ENCODE results near the gene TMEM242.
"Not testable (repeated sequence)": the region's sequence is repeated elsewhere in the genome, so short reads cannot be mapped to it uniquely, and the experiment has no call there.

Gene TMEM242

GRCh38 chr6:157323255-157323965 lies at the start of gene TMEM242:
TSS of gene TMEM242 (minus strand) at chr6:157323519. CDS start at chr6:157323499, 20 bp downstream.
- DNase-seq (ENCODE audit: low read depth in 2 of 2): peak; percentile 78 to 80

DNA sequence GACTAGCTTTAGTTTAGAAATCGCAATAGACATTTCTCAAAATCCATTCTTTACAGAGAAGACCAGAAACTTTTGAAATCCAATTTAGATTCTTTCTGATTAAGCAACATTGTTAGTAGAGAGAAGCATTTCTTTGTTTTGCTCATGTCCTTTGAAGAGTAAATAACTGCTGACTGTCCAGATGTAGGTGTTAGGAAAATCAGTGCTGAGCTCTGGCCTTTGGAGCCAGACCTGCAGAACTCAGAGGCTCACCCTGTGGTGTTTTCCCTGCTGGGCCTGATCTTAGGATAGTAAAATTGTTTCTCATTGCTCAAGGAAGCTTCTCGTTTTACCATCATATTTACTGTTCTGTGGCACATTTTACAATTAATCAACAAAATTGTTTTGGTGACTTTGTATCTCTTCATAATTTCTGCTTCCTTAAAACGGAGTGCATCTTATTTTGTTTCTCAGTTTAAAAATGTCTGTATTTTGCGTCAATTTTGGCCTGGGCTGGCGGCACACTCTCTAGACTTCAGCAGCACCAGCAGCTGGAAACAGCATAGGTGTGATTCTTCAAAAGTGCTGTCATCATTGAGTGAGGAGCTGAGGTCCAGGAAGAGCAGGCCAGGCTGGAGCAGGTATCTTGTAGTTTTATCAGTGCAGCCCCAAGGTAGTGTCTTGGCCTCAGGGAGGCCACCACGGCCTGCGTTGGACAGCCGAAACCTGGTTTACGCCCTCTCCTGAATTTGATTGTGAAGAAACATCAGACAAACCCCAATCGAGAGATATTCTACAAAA lies 49.4 kb upstream of the TMEM242 start:
- DNase-seq (ENCODE audit: low read depth in 2 of 2): no peak

DNA sequence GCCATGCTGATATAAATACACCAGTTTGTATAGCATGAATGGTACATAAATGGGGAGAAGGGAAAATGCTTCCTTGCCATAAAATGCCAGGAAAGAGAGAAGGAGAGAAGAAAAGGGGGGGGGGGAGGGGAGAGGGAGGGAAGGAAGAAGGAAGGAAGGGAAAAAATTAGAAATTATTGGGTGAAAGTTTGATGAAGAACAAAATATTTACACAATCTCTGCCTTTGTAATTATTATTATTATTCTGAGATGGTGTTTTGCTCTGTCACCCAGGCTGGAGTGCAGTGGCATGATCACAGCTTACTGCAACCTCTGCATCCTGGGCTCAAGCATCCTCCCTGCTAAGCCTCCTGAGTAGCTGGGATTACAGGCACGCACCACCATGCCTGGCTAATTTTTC lies 47.4 kb upstream of the TMEM242 start:
- DNase-seq (ENCODE audit: low read depth in 2 of 2): no peak

- no peak for DNase-seq (ENCODE audit: low read depth in 2 of 2)
Measured at GRCh38 chr6:157368359-157369049, 45.2 kb upstream of the TMEM242 start.

- no peak for DNase-seq (ENCODE audit: low read depth in 2 of 2)
Measured at GRCh38 chr6:157366648-157367047, 43.3 kb upstream of the TMEM242 start.

DNA sequence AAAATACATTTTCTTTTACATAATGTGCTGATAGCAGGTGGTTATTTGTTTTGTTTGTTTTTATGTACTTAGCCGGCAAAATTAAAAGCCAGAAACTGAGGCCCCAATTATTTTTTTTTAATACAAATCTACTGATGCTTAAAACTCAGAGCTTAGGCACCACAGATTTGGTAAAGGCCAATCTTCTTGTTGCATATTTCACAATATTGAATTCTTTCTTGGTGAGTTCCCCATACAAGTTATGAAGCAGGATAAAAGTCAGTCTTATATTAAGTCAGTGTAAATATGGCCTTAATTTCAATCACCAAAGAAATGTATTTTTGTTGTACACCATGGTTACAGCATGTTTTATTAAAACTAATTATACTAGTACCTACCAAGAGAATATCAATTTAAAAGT lies 41.4 kb upstream of the TMEM242 start:
- DNase-seq (ENCODE audit: low read depth in 2 of 2): no peak

- DNase-seq (ENCODE audit: low read depth in 2 of 2): no peak
Measured at GRCh38 chr6:157361886-157362285, 38.6 kb upstream of the TMEM242 start.

DNA sequence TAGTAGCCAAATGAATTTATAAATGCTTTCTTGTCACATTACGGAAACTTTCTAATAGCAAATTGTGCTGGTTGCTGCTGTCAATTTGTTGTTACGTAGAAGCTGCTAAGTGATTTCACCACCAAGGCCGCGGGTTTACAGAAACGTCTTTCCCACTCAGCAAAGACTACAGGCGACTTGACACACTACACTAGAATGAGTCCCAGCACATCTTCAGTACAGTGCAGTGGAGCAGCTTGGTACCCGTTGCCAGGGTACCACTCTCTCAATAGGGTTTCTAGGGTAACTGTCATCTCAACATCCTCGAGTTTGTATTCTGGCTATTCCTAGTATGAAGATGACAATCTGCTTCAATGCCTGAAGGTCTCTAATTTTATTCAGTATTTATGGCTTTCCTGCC lies 35.0 kb upstream of the TMEM242 start:
- DNase-seq (ENCODE audit: low read depth in 2 of 2): no peak

DNA sequence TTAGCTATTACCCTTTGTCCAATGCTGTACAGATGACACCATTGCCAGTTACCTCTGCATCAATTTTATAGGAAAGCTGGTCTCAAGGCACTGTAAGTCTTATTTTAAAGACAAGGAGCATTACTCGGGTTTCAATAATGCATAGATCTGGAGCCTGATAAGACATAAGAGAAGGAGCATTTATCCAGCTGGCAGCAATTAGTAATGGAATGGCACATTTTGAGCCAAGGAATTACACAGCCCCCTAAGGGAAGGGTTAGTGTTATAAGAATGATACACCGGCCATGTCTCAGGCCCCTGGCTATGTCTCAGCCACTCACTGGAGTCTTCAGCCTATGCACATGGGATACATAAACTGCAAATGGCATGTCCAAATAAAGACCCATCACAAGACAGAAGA lies 23.1 kb upstream of the TMEM242 start:
- no peak for DNase-seq (ENCODE audit: low read depth in 2 of 2)

DNA sequence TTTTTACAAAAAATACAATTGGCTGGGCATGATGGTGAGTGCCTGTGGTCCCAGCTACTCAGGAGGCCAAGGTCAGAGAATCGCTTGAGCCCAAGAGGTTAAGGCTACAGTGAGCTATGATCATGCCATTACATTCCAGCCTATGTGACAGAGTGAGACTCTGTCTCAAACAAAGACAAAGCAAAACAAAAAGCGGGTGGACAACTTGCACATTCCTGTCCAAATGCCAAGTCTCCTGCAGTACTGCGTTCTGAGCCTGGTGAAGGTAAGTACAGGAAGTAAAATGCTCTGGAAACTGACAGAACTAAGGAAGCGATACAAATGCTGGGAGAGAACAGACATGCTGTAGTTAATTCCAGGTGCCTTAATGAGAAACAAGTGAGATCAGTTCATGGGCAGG lies 20.4 kb upstream of the TMEM242 start:
- DNase-seq (ENCODE audit: low read depth in 2 of 2): no peak

GRCh38 chr6:157339432-157339831 lies 16.1 kb upstream of the TMEM242 start:
- no peak for DNase-seq (ENCODE audit: low read depth in 2 of 2)

DNA sequence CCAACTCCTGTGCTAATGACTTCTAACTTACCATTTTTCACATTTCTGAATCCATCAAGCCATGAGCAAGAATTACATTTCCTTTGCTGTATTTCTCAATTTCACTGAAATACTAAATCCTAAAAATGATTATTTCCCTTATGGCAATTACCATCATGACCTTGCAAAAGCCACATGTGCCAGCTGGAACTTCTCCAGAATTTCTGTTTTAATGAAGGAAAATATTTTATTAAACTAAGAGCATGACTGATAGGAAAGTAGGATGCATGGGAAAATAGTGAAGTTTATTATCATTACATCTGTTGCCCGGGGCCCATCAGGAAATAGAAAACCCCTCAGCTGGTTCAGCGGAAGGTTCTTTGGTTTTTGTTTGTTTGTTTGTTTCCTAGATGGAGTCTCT lies 14.4 kb upstream of the TMEM242 start:
- no peak for DNase-seq (ENCODE audit: low read depth in 2 of 2)

- DNase-seq (ENCODE audit: low read depth in 2 of 2): not testable (repeated sequence)
Measured at GRCh38 chr6:157337276-157337675, 14.0 kb upstream of the TMEM242 start.

- no peak for DNase-seq (ENCODE audit: low read depth in 2 of 2)
Measured at GRCh38 chr6:157335829-157336228, 12.5 kb upstream of the TMEM242 start.

DNA sequence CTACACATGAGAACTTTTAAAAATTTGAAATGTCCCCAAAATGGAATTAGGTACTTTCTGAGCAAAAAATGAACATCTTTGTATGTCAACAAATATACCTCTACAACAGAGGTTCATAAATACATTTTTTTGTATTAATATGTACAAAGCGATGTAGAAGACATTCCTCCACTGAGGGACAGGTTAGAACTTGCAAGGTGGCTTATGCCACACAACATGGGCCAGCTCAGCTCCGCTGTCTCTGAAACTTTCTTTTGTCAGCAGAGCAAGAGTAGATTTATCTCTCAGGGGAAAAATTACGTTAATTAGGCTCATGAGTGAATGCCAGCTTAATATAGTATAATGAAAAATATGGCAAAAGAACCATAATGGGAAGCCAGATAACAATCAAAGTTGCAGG lies 10.6 kb upstream of the TMEM242 start:
- no peak for DNase-seq (ENCODE audit: low read depth in 2 of 2)

DNA sequence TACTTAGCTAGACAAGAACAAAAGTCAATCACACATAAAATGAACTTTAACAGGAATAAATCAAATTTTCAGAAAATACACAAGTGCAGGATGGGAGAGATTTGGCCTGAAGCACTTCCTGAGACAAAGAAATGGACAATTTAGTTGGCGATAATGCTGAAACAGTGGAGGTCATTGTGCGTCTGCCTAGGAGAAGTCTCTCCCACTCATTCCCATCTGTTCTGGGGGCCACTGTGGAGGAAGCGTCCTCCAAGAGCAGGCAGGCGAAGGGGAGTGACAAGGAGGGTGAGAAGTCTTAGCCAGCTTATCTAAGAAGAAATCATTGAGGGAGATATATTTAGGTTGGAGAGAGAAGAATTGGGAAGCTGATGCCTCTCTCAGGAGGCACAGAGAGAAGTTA lies 10.2 kb upstream of the TMEM242 start:
- no peak for DNase-seq (ENCODE audit: low read depth in 2 of 2)

- no peak for DNase-seq (ENCODE audit: low read depth in 2 of 2)
Measured at GRCh38 chr6:157332813-157333212, 9.5 kb upstream of the TMEM242 start.

DNA sequence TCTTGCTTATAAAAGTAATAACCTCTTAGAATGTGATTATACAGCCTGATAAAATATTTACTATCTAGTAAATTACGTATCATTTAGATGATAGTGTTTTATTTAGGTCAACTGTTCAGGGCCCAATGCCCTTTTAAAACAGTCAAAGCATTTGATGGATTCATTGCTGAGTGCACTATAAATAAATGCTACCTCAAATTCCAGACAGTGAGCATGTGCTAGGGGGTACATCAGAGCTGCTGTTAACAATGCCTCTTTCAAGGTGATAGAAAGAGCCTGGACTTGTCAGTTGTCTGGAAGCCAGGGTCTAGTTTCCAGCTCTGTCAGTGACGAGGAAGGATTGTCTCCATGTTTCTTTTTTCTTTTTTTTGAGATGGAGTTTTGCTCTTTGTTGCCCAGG lies 7.5 kb upstream of the TMEM242 start:
- DNase-seq (ENCODE audit: low read depth in 2 of 2): no peak

DNA sequence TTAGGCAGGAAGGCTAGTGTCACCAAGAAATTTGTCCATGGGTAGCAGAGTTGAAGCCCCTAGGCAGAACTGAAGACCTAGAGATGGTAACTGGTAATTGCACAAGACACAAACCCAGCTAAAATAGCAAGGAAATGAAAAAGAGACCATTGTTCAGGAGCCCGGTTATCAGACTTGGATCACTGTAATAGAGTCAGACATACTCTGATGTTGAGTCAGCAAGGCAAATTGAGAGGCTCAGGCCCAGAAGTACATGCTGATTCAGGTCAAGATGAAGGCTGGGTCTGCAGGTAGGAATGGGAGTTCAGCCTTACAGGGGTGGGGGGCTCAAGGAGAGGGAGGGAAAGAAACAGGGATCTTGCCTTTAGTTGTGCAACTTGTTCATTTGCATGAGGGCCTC lies 6.5 kb upstream of the TMEM242 start:
- no peak for DNase-seq (ENCODE audit: low read depth in 2 of 2)

GRCh38 chr6:157328108-157328692 lies 4.9 kb upstream of the TMEM242 start:
- no peak for DNase-seq (ENCODE audit: low read depth in 2 of 2)

- no peak for DNase-seq (ENCODE audit: low read depth in 2 of 2)
Measured at GRCh38 chr6:157326979-157327378, 3.7 kb upstream of the TMEM242 start.

- no peak for DNase-seq (ENCODE audit: low read depth in 2 of 2)
Measured at GRCh38 chr6:157325069-157325805, 1.9 kb upstream of the TMEM242 start.
